ENCODE results near the gene TSG101.

TSG101 gene

DNA sequence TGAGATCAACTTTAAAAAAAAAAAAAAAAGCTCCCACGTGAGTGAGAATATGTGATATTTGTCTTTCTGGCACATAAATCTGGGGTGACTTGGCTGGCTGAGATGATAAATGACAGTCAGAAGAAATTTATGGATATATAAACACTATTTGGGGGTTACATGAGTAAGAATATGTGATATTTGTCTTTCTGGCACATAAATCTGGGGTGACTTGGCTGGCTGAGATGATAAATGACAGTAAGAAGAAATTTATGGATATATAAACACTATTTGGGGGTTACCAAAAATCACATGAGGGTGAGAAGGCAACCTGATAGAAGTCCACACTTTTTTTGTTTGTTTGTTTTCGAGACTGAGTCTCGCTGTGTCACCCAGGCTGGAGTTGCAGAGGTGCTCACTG lies 6.6 kb upstream of the TSG101 start:
- no peak for DNase-seq
- in situ Hi-C loops (cut with HindIII; ENCODE audit: low pct_ligation_motif_present, low sequenced_read_pairs): no loop called here
- Histone ChIP-seq H3K27ac (no peak overlapping the region), H3K27me3 (replicated peaks) (no peaks in the 10 kb centered on the region), H3K36me3 (replicated peaks) (peaks cover 2% of the 10 kb centered on the region), H3K4me3 (ENCODE audit: low read depth, low read length) (no peak overlapping the region)
- TF ChIP-seq, protein P1, sequence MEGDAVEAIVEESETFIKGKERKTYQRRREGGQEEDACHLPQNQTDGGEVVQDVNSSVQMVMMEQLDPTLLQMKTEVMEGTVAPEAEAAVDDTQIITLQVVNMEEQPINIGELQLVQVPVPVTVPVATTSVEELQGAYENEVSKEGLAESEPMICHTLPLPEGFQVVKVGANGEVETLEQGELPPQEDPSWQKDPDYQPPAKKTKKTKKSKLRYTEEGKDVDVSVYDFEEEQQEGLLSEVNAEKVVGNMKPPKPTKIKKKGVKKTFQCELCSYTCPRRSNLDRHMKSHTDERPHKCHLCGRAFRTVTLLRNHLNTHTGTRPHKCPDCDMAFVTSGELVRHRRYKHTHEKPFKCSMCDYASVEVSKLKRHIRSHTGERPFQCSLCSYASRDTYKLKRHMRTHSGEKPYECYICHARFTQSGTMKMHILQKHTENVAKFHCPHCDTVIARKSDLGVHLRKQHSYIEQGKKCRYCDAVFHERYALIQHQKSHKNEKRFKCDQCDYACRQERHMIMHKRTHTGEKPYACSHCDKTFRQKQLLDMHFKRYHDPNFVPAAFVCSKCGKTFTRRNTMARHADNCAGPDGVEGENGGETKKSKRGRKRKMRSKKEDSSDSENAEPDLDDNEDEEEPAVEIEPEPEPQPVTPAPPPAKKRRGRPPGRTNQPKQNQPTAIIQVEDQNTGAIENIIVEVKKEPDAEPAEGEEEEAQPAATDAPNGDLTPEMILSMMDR (IDR thresholded peaks at IDR 0.05; ENCODE audit: low read depth, low read length, missing control alignments): no peak

DNA sequence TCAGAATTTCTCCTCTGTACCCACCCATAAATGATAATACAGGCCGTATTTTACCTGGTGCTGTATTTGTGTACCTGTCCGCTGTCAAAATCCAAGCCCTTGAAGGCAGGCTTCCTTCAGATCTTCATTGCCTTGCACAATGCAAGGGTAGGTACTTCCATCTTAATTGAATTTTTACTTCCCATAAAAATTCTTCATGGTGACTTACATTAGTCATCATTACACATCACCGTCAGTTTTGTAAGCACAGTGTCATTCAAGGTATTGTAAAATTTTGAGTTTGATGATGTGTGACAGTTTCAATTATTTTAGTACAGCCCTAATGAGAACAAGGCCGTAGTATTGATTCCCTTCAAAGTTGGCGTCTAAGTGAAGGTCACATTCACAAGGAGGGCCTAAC lies 770 bp upstream of the TSG101 start:
- peak; percentile 2 for DNase-seq
- Histone ChIP-seq H3K27me3 (replicated peaks) (no peaks in the 10 kb centered on the region), H3K36me3 (replicated peaks) (no peaks in the 10 kb centered on the region), H3K27ac (peak overlapping the region; percentile 80), H3K4me3 (ENCODE audit: low read depth, low read length) (peak overlapping the region; percentile 87)
- TF ChIP-seq, protein P1 (IDR thresholded peaks at IDR 0.05; ENCODE audit: low read depth, low read length, missing control alignments): no peak
- in situ Hi-C loops (cut with HindIII; ENCODE audit: low pct_ligation_motif_present, low sequenced_read_pairs): no loop called here

DNA sequence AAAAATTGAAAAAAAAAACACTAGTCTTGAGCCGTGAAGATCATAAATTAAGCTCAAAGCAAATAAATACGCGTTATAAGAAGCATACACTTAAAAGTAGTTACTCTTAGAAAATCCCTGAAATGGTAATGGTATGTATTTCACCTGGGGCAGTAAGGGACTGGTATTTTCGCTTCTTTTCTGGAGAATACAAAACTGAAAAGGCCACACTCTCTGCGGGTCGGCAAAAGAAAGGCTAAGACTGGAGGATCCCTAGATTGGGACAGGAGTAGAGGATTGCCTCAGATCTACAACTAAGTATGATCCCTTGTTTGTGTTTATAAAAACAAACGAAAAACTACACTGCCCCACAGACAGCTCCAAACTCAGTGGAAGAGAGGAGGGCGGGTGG lies 617 bp downstream of the TSG101 start:
- Histone ChIP-seq H3K27ac (peak overlapping the region; percentile 80), H3K27me3 (replicated peaks) (no peaks in the 10 kb centered on the region), H3K36me3 (replicated peaks) (no peaks in the 10 kb centered on the region), H3K4me3 (ENCODE audit: low read depth, low read length) (peak overlapping the region; percentile 87)
- no peak for DNase-seq
- in situ Hi-C loops (cut with HindIII; ENCODE audit: low pct_ligation_motif_present, low sequenced_read_pairs): no loop called here
- TF ChIP-seq, protein P1 (IDR thresholded peaks at IDR 0.05; ENCODE audit: low read depth, low read length, missing control alignments): no peak

DNA sequence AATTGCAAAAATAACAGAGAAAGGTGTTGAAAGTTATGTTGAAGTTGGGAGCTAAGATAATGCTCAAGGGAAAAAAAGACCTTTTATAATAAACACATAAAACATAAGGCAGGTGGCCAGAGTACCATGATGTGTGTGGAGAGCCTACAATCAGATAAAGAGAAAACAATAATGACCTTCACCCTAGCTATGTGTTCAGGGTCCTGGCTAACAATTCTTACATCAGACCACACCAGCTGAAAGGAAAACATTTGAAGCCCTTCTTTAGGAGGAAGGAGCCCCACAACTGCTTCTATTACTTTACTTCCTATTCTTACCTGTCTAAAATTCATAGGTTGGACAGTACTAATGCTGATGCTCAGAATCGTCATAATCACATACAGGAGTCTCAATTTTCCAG lies 2.5 kb downstream of the TSG101 start:
- Histone ChIP-seq H3K36me3 (replicated peaks) (no peaks in the 10 kb centered on the region), H3K27me3 (replicated peaks) (no peaks in the 10 kb centered on the region), H3K4me3 (ENCODE audit: low read depth, low read length) (no peak overlapping the region), H3K27ac (no peak overlapping the region)
- TF ChIP-seq, protein P1 (IDR thresholded peaks at IDR 0.05; ENCODE audit: low read depth, low read length, missing control alignments): no peak
- no peak for DNase-seq
- in situ Hi-C loops (cut with HindIII; ENCODE audit: low pct_ligation_motif_present, low sequenced_read_pairs): no loop called here

DNA sequence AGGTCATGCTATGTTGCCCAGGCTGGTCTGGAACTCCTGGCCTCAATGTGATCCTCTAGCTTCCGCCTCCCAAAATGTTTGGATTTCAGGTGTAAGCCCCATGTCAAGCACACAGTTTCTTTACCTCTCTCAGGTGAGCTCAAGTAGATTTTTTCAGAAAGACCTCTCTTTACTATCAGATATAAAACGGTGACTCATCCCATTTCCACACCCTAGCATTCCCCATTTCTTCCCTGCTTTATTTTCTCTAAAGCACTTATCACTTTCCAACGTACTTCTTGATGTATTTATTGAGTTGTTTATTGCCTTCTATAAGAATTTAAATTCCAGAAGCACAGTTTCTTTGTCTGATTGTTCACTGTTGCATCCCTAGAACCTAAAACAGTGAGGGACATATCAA lies 3.7 kb downstream of the TSG101 start:
- Histone ChIP-seq H3K27me3 (replicated peaks) (no peaks in the 10 kb centered on the region), H3K36me3 (replicated peaks) (no peaks in the 10 kb centered on the region), H3K4me3 (ENCODE audit: low read depth, low read length) (no peak overlapping the region), H3K27ac (no peak overlapping the region)
- TF ChIP-seq, protein P1 (IDR thresholded peaks at IDR 0.05; ENCODE audit: low read depth, low read length, missing control alignments): no peak
- no peak for DNase-seq
- in situ Hi-C loops (cut with HindIII; ENCODE audit: low pct_ligation_motif_present, low sequenced_read_pairs): no loop called here

GRCh38 chr11:18522388-18522787 lies 4.4 kb downstream of the TSG101 start:
- no peaks in the 10 kb centered on the region for H3K27me3 ChIP-seq (replicated peaks)
- no peaks in the 10 kb centered on the region for H3K36me3 ChIP-seq (replicated peaks)
- H3K27ac ChIP-seq: no peak overlapping the region
- in situ Hi-C loops (cut with HindIII; ENCODE audit: low pct_ligation_motif_present, low sequenced_read_pairs): no loop called here
- TF ChIP-seq, protein P1 (IDR thresholded peaks at IDR 0.05; ENCODE audit: low read depth, low read length, missing control alignments): peak; percentile 31
- no peak for DNase-seq
- no peak overlapping the region for H3K4me3 ChIP-seq (ENCODE audit: low read depth, low read length)
